K562 (cell line): ENCODE results near the gene FRMD4A. TPM values are rescaled to one million over a fixed set of nuclear protein-coding genes. Genes with fewer than 3 reads are reported as not detected.

Source experiments
- ATAC-seq: fragments of 200-7000 bp; cut with Tn5 transposase; 3 replicates; pipeline ENCODE4 v1.9.1; 2020; ENCODE audit warnings: moderate library complexity
- BruUV-seq: library from RNA; stranded (reverse); fragments of 400-500 nt; replicated peaks from 2 replicates; lab custom pipeline; 2021; lab: Mats Ljungman, UMichigan
- CTCF ChIA-PET: fragments of 300-600 bp; formaldehyde crosslinking; extraction: SDS; loops from one replicate; lab custom pipeline; 2021; ENCODE audit warnings: low intra/inter-chr PET ratio; lab: Yijun Ruan, JAX
- POLR2A ChIA-PET: fragments of 300-600, 350-650 bp; sonication (Branson Sonifier 250); formaldehyde crosslinking; extraction: SDS; loops from one replicate; lab custom pipeline; 2021; ENCODE audit warnings: antibody characterized with exemption, inconsistent platforms; lab: Yijun Ruan, JAX
- DNase-seq, 4 experiments: peaks; one replicate each; pipeline versions ENCODE4 v3.0.0 to v3.0.0-alpha.2; 2011 to 2018; ENCODE audit warnings: low spot score in 3 of 4, mixed read lengths in 3 of 4; ENCODE audit errors: extremely low read depth in 1 of 4
- FAIRE-seq: peaks from 2 replicates; lab custom pipeline; 2011; peaks lifted over from hg19 to GRCh38; lab: Jason Lieb, UNC
- H2AFZ ChIP-seq: 2 replicates; pipeline ENCODE4 v1.6.0; 2011; ENCODE audit warnings: low read depth, low read length, control low read depth, inconsistent platforms
- H3K27ac ChIP-seq: fragments of 200-600 bp; 3 replicates; pipeline ENCODE4 v1.8.0; 2011; ENCODE audit warnings: low read depth, mild to moderate bottlenecking, control low read depth, inconsistent platforms, low read length, moderate library complexity, mixed read lengths; ENCODE audit errors: extremely low read depth
- H3K27me3 ChIP-seq, 2 experiments: fragments of 300-600 bp in 1 of 2; 2 replicates in 1 of 2; 3 replicates in 1 of 2; pipeline versions ENCODE4 v1.6.0 to v1.8.0; 2011; ENCODE audit warnings: inconsistent platforms in 2 of 2, low read length in 2 of 2, mild to moderate bottlenecking in 1 of 2, mixed read lengths in 1 of 2, moderate library complexity in 1 of 2; ENCODE audit not compliant: control insufficient read depth in 2 of 2, insufficient read depth in 2 of 2
- H3K36me3 ChIP-seq: fragments of 300-600 bp; 3 replicates; pipeline ENCODE4 v1.8.0; 2011; ENCODE audit warnings: mild to moderate bottlenecking, low read length, inconsistent platforms; ENCODE audit not compliant: control insufficient read depth, insufficient read depth
- H3K4me1 ChIP-seq, 2 experiments: fragments of 200-600 bp in 1 of 2; replicated peaks in 1 of 2; 2 replicates in 1 of 2; 3 replicates in 1 of 2; pipeline versions ENCODE4 v1.5.1 to v1.8.0; 2011; ENCODE audit warnings: inconsistent platforms in 2 of 2, low read length in 2 of 2, mild to moderate bottlenecking in 1 of 2, mixed read lengths in 1 of 2, moderate library complexity in 1 of 2; ENCODE audit not compliant: control insufficient read depth in 2 of 2, insufficient read depth in 2 of 2
- H3K4me2 ChIP-seq: 2 replicates; pipeline ENCODE4 v1.6.1; 2011; ENCODE audit warnings: low read length, control low read depth, inconsistent platforms, mixed read lengths; ENCODE audit not compliant: insufficient read depth
- H3K4me3 ChIP-seq: fragments of 200-600 bp; sonication (generic), shearing (Covaris generic); 2 replicates; pipeline ENCODE4 v1.5.1; 2016; ENCODE audit warnings: control low read depth, inconsistent platforms
- H3K79me2 ChIP-seq: fragments of 200-600 bp; 3 replicates; pipeline ENCODE4 v1.8.0; 2011; ENCODE audit warnings: low read length, inconsistent platforms; ENCODE audit not compliant: control insufficient read depth, insufficient read depth
- H3K9ac ChIP-seq, 2 experiments: 2 replicates each; pipeline versions ENCODE4 v1.6.0 to v1.6.1; 2011; ENCODE audit warnings: low read depth in 2 of 2, low read length in 2 of 2, control low read depth in 1 of 2, inconsistent platforms in 1 of 2, mild to moderate bottlenecking in 1 of 2, mixed read lengths in 1 of 2; ENCODE audit not compliant: insufficient read depth in 1 of 2
- H3K9me1 ChIP-seq: one replicate; pipeline ENCODE4 v1.6.0; 2011; ENCODE audit warnings: inconsistent platforms, mild to moderate bottlenecking, low read length, moderate library complexity; ENCODE audit not compliant: control insufficient read depth, insufficient read depth
- H3K9me3 ChIP-seq: replicated peaks from 2 replicates; pipeline ENCODE4 v1.5.1; 2011; ENCODE audit warnings: low read depth, low read length, inconsistent platforms; ENCODE audit not compliant: control insufficient read depth, insufficient read depth
- H4K20me1 ChIP-seq: replicated peaks from 2 replicates; pipeline ENCODE4 v1.6.1; 2011; ENCODE audit warnings: low read length, inconsistent platforms, mixed read lengths; ENCODE audit not compliant: control insufficient read depth, insufficient read depth
- HMBOX1 ChIP-seq: sonication (generic); IDR thresholded peaks from 2 replicates; pipeline ENCODE4 v1.6.1; 2016
- L3MBTL2 ChIP-seq: fragments of 450-650 bp; IDR thresholded peaks from 2 replicates; pipeline ENCODE4 v1.6.1; 2016; ENCODE audit warnings: mild to moderate bottlenecking, moderate library complexity
- POLR2H ChIP-seq: IDR thresholded peaks from 2 replicates; pipeline ENCODE4 v1.6.1; 2016; ENCODE audit warnings: missing genetic modification characterization, low read depth, mild to moderate bottlenecking, control low read depth, missing compliant biosample characterization, moderate library complexity
- SMC3 ChIP-seq: conservative IDR thresholded peaks from 2 replicates; pipeline ENCODE4 v1.6.1; 2011; ENCODE audit warnings: low read depth, low read length, improper control_type of control experiment; ENCODE audit not compliant: insufficient read depth
- SNIP1 ChIP-seq: fragments of 450-650 bp; IDR thresholded peaks from 2 replicates; pipeline ENCODE4 v1.7.1; 2017; ENCODE audit warnings: low read depth, mild to moderate bottlenecking
- TAL1 ChIP-seq: fragments of 450-650 bp; IDR thresholded peaks from 2 replicates; pipeline ENCODE4 v1.6.1; 2016; ENCODE audit warnings: mild to moderate bottlenecking
- TCFL5 ChIP-seq: fragments of 250-450 bp; sonication (Bioruptor Pico); conservative IDR thresholded peaks from 2 replicates; pipeline ENCODE4 v1.6.1; 2021; ENCODE audit warnings: mild to moderate bottlenecking, moderate library complexity, matching md5 sums
- ZNF175 ChIP-seq: fragments of 200-800 bp; sonication (Bioruptor generic); IDR thresholded peaks from 2 replicates; pipeline ENCODE4 v1.6.1; 2016; ENCODE audit warnings: low read depth, mild to moderate bottlenecking, missing genetic modification characterization, missing compliant biosample characterization
- ZNF41 ChIP-seq: fragments of 250-450 bp; sonication (Bioruptor Pico); conservative IDR thresholded peaks from 2 replicates; pipeline ENCODE4 v1.4.0; 2020; ENCODE audit warnings: mild to moderate bottlenecking
- WGBS: fragments of 100-300 bp; shearing (Covaris generic); methylation state at CpG from one replicate; pipeline ENCODE4 v1.1.6; 2016; ENCODE audit warnings: low coverage, mixed read lengths; ENCODE audit not compliant: insufficient coverage; ENCODE audit errors: missing lambda C conversion rate; 5-methylcytosine and 5-hydroxymethylcytosine counted together
- in situ Hi-C: fragments of 300-500 bp; cut with MboI; formaldehyde crosslinking; loops from 4 replicates; pipeline ENCODE4 v1.15.0; 2018; ENCODE audit warnings: inconsistent platforms, mixed read lengths
- intact Hi-C: fragments of 100-400 bp; cut with micrococcal nuclease; formaldehyde crosslinking; loops from 2 replicates; pipeline ENCODE4 v1.14.2; 2022
- polyA plus RNA-seq, 8 experiments: library from polyadenylated mRNA; depleted of rRNA in 4 of 8; stranded (reverse) in 5 of 8; unstranded in 3 of 8; fragments of >200 nt; fragmentation: Nextera tagmentation in 2 of 8; fragmentation: Illumina TruSeq in 1 of 8; extraction: Ambion mirVana in 2 of 8; extraction: Trizol in 1 of 8; gene quantifications; 2 replicates each; pipeline versions ENCODE4 v1.2.1 to v1.2.3, GENCODE V29; 2011 to 2014; ENCODE audit warnings: inconsistent platforms in 1 of 8, missing spikeins in 1 of 8
- total RNA-seq, 7 experiments: library from RNA; depleted of rRNA in 6 of 7; stranded (reverse); fragments of >200 nt in 6 of 7; fragmentation: Illumina TruSeq in 2 of 7; extraction: Trizol in 2 of 7; gene quantifications; 2 replicates each; pipeline versions ENCODE4 v1.2.1 to v1.2.3, GENCODE V29; 2011 to 2021; ENCODE audit warnings: low replicate concordance in 1 of 7
- TF ChIP-seq, protein P1 (sequence below): fragments of 250-450 bp; sonication (Bioruptor Pico); IDR thresholded peaks from 2 replicates; pipeline ENCODE4 v1.5.1; 2021; ENCODE audit warnings: mild to moderate bottlenecking
- TF ChIP-seq, protein P2 (sequence below): conservative IDR thresholded peaks from 2 replicates; pipeline ENCODE4 v1.6.1; 2011; ENCODE audit warnings: low read depth, mild to moderate bottlenecking, low read length; ENCODE audit not compliant: control insufficient read depth

FRMD4A gene
- total and polyA plus RNA-seq, 9 of the 15 experiments (the other 6 are each of a cell fraction or from before 2014, with no cell fraction given): 0.80 to 5.2 (median 3.0) TPM

GRCh38 chr10:14360961-14361360, 30.2 kb upstream of the FRMD4A start:
- intact Hi-C loops: no loop called here

More at GRCh38 chr10:14360961-14361360, 30.2 kb upstream of the FRMD4A start:
- no peak for ATAC-seq
- in situ Hi-C loops: no loop called here
- Histone ChIP-seq H3K4me2 (no peak overlapping the region), H2AFZ (no peak overlapping the region), H3K27ac (no peak overlapping the region), H4K20me1 (no peaks in the 10 kb centered on the region), H3K4me1 (no peaks in the 10 kb centered on the region), H3K9me3 (no peaks in the 10 kb centered on the region), H3K27me3 (peaks cover 0 to 15% of the 10 kb centered on the region in 2 experiments; a peak in 3 of 5 replicates), H3K9ac (no peak overlapping the region), H3K36me3 (no peaks in the 10 kb centered on the region), H3K4me3 (no peak overlapping the region), H3K79me2 (no peaks in the 10 kb centered on the region), H3K9me1 (no peaks in the 10 kb centered on the region)
- whole genome bisulfite sequencing: 0% methylated on average over 1 of the region's 1 CpG
- ChIA-PET POLR2A (interaction anchor here (0.6 kb wide), 1 partner anchor 73 kb away, joined by 3 read pairs; no protein-coding TSS in a partner anchor), CTCF (no interaction called here)
- DNase-seq: no peak
- no peak for FAIRE-seq
- TF ChIP-seq ZNF175 (CRISPR knock-in tag) (no peak), TAL1 (no peak), POLR2H (tag) (no peak), TCFL5 (no peak), SMC3 (no peak), L3MBTL2 (no peak), SNIP1 (no peak), ZNF41 (no peak), HMBOX1 (no peak)
- TF ChIP-seq, protein P1, sequence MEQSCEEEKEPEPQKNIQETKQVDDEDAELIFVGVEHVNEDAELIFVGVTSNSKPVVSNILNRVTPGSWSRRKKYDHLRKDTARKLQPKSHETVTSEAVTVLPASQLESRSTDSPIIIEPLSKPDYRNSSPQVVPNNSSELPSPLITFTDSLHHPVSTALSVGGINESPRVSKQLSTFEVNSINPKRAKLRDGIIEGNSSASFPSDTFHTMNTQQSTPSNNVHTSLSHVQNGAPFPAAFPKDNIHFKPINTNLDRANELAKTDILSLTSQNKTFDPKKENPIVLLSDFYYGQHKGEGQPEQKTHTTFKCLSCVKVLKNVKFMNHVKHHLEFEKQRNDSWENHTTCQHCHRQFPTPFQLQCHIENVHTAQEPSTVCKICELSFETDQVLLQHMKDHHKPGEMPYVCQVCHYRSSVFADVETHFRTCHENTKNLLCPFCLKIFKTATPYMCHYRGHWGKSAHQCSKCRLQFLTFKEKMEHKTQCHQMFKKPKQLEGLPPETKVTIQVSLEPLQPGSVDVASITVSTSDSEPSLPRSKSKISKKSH (CRISPR knock-in tag): no peak
- TF ChIP-seq, protein P2, sequence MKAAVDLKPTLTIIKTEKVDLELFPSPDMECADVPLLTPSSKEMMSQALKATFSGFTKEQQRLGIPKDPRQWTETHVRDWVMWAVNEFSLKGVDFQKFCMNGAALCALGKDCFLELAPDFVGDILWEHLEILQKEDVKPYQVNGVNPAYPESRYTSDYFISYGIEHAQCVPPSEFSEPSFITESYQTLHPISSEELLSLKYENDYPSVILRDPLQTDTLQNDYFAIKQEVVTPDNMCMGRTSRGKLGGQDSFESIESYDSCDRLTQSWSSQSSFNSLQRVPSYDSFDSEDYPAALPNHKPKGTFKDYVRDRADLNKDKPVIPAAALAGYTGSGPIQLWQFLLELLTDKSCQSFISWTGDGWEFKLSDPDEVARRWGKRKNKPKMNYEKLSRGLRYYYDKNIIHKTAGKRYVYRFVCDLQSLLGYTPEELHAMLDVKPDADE: no peak
- BruUV-seq: no TSS peak
